Epithelial cell of esophagus (primary cell): Measurements from ENCODE around the gene RTKN.

Experiments
- DNase-seq: peaks from one replicate; pipeline ENCODE4 v3.0.0; 2010; ENCODE audit warnings: low read depth
- H3K4me3 ChIP-seq: 2 replicates; pipeline ENCODE4 v1.5.1; 2011; ENCODE audit warnings: mild to moderate bottlenecking, low read length, control low read depth
- CTCF ChIP-seq: IDR thresholded peaks from 2 replicates; pipeline ENCODE4 v1.5.1; 2011; ENCODE audit warnings: low read depth, mild to moderate bottlenecking, low read length, control low read depth, inconsistent platforms; ENCODE audit not compliant: insufficient read depth; ENCODE audit errors: missing control alignments

RTKN gene

DNA sequence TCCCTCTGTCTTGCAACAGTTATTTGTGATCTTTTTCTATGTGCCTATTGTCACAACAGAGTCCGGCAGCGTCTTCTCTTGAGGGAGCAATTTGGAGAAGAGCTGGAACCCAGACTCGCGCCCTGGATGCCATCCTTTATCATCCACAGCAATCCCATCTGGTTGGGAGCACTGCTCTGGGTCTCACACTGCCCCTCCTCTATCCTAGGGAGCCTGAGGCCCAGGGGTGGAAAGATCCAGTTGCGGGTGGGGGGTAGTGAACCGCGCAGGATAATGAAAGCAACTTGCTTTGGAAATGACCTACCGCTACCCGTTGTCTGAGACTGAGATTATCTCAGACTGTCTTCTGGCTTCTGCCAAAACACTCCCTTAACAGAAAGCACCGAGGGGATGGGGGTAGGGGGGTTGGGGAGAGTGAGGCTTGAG, 17.2 kb upstream of the RTKN start:
- no peak for DNase-seq
- no peak for TF ChIP-seq CTCF
- peak overlapping the region; percentile 98 for H3K4me3 ChIP-seq

DNA sequence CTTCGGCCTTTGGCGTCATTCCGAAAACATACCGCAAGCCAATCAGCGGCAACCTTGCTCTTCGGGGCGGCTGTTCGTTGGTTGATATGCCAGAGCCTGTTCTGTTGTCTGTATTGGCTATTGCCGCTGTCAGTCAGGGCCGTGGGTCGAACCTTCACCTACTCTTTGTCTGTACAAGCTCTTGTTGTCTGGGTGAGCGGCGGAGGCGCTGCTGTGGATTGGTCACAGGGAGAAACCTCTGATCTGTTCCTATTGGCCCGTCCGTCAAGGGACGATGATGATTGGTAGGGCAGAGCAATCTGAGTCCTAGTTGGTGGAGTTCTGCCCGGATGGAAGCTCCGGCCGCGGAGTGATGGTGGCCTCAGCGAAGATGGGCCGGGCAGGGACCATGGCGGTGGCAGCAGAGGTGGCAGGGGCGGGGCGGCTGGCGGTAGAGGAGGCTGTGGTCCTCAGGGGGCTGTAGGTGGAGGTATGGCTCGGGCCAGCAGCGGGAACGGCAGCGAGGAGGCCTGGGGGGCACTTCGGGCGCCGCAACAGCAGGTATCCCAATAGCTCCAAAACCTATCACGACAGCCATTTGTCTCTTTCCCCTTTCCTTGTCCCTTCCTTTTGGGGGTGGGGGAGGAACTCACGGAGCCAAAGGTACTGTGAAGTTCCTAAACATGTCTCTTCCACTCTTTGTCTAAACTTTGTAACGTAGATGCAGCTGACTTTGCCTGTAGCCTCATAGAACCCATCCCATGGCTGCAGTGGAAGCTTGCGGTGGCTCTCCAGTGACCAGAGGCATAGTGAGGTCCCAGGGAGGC, 16.6 kb upstream of the RTKN start, which contains the start of gene WBP1:
TSS of gene WBP1 (plus strand) at position 307 of the 806 bp plus-strand sequence. CDS start at position 472, 165 bp downstream.
- DNase-seq, result peak; percentile 100
- no peak for TF ChIP-seq CTCF
- H3K4me3 ChIP-seq, result peak within 1 kb of the TSS; percentile 98

DNA sequence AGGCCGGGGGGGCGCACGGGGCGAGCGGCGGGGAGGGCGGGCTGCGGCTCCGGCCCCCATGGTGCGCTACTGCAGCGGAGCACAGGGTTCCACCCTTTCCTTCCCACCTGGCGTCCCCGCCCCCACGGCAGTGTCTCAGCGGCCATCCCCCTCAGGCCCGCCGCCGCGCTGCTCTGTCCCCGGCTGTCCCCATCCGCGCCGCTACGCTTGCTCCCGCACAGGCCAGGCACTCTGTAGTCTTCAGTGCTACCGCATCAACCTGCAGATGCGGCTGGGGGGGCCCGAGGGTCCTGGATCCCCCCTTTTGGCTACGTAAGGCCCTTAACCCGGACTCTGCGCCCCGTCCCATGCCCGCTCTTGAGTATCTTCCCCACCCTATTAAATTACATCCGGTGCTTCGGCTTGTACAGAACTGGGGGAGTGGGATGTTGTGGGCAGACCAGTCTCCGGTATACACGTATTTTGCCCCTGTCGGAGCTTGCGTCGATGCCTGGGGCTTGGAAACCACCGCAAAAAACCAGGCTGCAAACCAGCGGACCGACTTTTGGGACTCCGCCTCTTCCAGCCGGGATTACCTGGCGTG, 15.9 kb upstream of the RTKN start:
- peak overlapping the region; percentile 71 for H3K4me3 ChIP-seq
- DNase-seq, result peak; percentile 57
- no peak for TF ChIP-seq CTCF

DNA sequence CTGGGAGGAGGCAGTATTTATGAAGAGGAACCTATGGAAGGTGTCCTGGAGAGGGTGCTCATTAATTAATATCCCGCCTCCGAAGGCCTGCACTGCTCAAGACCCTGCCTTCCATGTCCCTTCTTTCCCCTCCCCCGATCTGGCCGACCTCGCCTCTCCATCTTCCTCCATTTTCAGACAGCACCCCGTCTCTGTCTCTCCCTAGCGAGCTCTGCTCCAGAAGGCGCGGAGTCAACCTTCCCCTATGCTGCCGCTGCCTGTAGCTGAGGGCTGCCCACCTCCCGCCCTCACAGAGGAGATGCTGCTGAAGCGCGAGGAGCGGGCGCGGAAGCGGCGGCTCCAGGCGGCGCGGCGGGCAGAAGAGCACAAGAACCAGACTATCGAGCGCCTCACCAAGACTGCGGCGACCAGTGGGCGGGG, 15.4 kb upstream of the RTKN start:
- DNase-seq, result no peak
- peak overlapping the region; percentile 71 for H3K4me3 ChIP-seq
- no peak for TF ChIP-seq CTCF

- peak within 1 kb of the TSS; percentile 95 for H3K4me3 ChIP-seq
- no peak for TF ChIP-seq CTCF
- DNase-seq, result peak; percentile 99
Observed at GRCh38 chr2:74454654-74455511, 13.1 kb upstream of the RTKN start, which contains the start of gene INO80B. Gene INO80B, plus strand, starts transcription at chr2:74455087. Its CDS starts 30 bp downstream, at chr2:74455117.

GRCh38 chr2:74450570-74451190, 8.9 kb upstream of the RTKN start:
- TF ChIP-seq CTCF, result no peak

More at GRCh38 chr2:74450570-74451190, 8.9 kb upstream of the RTKN start:
- DNase-seq, result no peak
- H3K4me3 ChIP-seq, result no peak overlapping the region
